ENCODE data around the gene HIKESHI.

GRCh38 chr11:86274503-86274902 is 27.5 kb upstream of the HIKESHI start:
- TF ChIP-seq, protein P1, sequence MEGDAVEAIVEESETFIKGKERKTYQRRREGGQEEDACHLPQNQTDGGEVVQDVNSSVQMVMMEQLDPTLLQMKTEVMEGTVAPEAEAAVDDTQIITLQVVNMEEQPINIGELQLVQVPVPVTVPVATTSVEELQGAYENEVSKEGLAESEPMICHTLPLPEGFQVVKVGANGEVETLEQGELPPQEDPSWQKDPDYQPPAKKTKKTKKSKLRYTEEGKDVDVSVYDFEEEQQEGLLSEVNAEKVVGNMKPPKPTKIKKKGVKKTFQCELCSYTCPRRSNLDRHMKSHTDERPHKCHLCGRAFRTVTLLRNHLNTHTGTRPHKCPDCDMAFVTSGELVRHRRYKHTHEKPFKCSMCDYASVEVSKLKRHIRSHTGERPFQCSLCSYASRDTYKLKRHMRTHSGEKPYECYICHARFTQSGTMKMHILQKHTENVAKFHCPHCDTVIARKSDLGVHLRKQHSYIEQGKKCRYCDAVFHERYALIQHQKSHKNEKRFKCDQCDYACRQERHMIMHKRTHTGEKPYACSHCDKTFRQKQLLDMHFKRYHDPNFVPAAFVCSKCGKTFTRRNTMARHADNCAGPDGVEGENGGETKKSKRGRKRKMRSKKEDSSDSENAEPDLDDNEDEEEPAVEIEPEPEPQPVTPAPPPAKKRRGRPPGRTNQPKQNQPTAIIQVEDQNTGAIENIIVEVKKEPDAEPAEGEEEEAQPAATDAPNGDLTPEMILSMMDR (IDR thresholded peaks at IDR 0.05): no peak
- TF ChIP-seq POLR2AphosphoS5 (IDR thresholded peaks at IDR 0.05): no peak

All from transverse colon (tissue), 4 donors.